MCF 10A (cell line): ENCODE measurements around the gene PAN2. TPM values are rescaled to one million over a fixed set of nuclear protein-coding genes. Genes with fewer than 3 reads are reported as not detected.

Source experiments
- BruUV-seq: library from RNA; stranded (reverse); fragments of 400-500 nt; replicated peaks from 2 replicates; lab custom pipeline; 2021; lab: Mats Ljungman, UMichigan
- CTCF ChIA-PET: fragments of 300-600 bp; sonication (Branson Sonifier 250); formaldehyde crosslinking; extraction: SDS; loops from one replicate; lab custom pipeline; 2021; ENCODE audit warnings: antibody characterized with exemption, inconsistent platforms; lab: Yijun Ruan, JAX
- POLR2A ChIA-PET: fragments of 300-600, 350-650 bp; sonication (Branson Sonifier 250); formaldehyde crosslinking; extraction: SDS; loops from one replicate; lab custom pipeline; 2020; ENCODE audit warnings: antibody characterized with exemption, inconsistent platforms; lab: Yijun Ruan, JAX
- DNase-seq: peaks from one replicate; pipeline ENCODE4 v3.0.0-alpha.2; 2018; ENCODE audit not compliant: unreplicated experiment
- H3K27ac Mint-ChIP-seq: one replicate; pipeline ENCODE4 v1.8.0; 2022; ENCODE audit warnings: mild to moderate bottlenecking, low read depth, mixed read lengths; ENCODE audit not compliant: unreplicated experiment
- H3K27me3 Mint-ChIP-seq: one replicate; pipeline ENCODE4 v1.8.0; 2022; ENCODE audit warnings: mixed read lengths; ENCODE audit not compliant: insufficient read depth, unreplicated experiment
- H3K36me3 Mint-ChIP-seq: one replicate; pipeline ENCODE4 v1.8.0; 2022; ENCODE audit warnings: mild to moderate bottlenecking, moderate library complexity, mixed read lengths; ENCODE audit not compliant: insufficient read depth, unreplicated experiment
- H3K4me1 Mint-ChIP-seq: one replicate; pipeline ENCODE4 v1.8.0; 2022; ENCODE audit warnings: mixed read lengths; ENCODE audit not compliant: insufficient read depth, unreplicated experiment
- H3K4me3 Mint-ChIP-seq: one replicate; pipeline ENCODE4 v1.8.0; 2022; ENCODE audit warnings: mild to moderate bottlenecking, moderate library complexity, mixed read lengths; ENCODE audit not compliant: unreplicated experiment
- H3K9me3 Mint-ChIP-seq: one replicate; pipeline ENCODE4 v1.8.0; 2022; ENCODE audit warnings: mixed read lengths; ENCODE audit not compliant: unreplicated experiment
- intact Hi-C: fragments of 100-400 bp; cut with micrococcal nuclease; formaldehyde crosslinking; loops from 2 replicates; pipeline ENCODE4 v1.14.1; 2022
- total RNA-seq: library from RNA; stranded (reverse); gene quantifications from 2 replicates; pipeline ENCODE4 v1.2.3, GENCODE V29; 2022
- TF ChIP-seq, protein P1 (sequence below): fragments of 200-600 bp; IDR thresholded peaks from one replicate; pipeline ENCODE4 v1.8.0; 2022; ENCODE audit warnings: antibody characterized with exemption, mild to moderate bottlenecking; ENCODE audit not compliant: unreplicated experiment

The PAN2 gene
- total RNA-seq, 1 experiment from 2014 or later = 72.9 TPM

DNA sequence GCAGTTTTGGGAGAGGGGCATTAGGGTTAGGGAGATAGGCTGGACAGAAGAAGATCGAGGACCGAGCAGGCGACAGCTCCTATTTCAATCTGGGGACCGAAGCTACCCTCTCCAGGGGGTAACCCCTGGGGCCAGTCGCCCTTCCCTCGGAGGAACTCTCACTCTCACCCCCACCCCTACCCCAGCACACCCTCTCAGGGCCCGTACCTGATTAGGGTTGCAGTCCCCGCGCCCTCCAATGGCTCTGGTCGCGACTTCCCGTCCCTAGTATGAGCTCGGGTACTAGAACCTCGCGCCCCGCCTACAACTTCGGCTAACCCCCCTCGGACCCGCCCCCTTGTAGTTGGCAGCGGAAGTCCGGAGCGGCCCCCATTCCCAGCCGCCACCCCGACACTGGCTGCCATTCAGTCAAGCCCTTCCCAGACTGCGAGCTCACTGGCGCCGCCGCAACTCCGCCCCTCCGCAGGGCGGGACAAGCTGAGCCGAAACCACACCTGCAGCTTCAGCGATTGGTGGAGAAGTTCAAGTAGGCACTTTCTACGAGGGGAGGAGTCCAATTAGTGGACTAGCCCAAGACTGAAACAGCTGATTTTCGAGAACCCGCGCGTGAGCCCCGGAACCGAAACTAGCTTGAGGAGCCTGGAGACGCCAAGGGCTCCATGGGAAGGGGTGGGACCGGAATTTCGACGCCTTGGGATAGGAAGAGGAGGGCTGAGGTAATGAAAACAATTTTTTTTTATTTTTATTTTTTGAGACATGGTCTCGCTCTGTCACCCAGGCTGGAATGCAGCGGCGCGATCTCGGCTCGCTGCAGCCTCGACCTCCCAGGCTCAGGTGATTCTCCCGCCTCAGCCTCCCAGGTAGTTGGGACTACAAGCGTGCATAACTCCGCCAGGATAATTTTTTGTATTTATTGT lies 26.3 kb upstream of the PAN2 start, which contains the start of gene STAT2:
STAT2 (minus strand) TSS at position 257 of the 917 bp plus-strand sequence. CDS start 3,536 bp downstream, outside the sequence.
- Mint-ChIP-seq H3K27me3 (no peaks in the 10 kb centered on the region), H3K9me3 (no peaks in the 10 kb centered on the region), H3K27ac (peak within 1 kb of the TSS; percentile 97), H3K4me1 (peaks cover 8% of the 10 kb centered on the region), H3K36me3 (peaks cover 40% of the 10 kb centered on the region), H3K4me3 (peak within 1 kb of the TSS; percentile 94)
- ChIA-PET CTCF (interaction anchor here (0.6 to 4.8 kb wide), 9 partner anchors 9 to 265 kb away, joined by 3 to 31 read pairs (median 3); partner anchors contain the start of genes PAN2 and SPRYD4), POLR2A (interaction anchor here (0.5 to 5.3 kb wide), 54 partner anchors 9 to 770 kb away, joined by 3 to 87 read pairs (median 4); partner anchors contain the start of genes ATP5F1B, CNPY2, COQ10A and ESYT1)
- BruUV-seq = no TSS peak
- intact Hi-C loops = loop anchor here (1.0 kb wide), 4 partner anchors 26 to 108 kb away; partner anchors contain the start of gene SPRYD4
- peak; percentile 100 for DNase-seq
- TF ChIP-seq, protein P1, sequence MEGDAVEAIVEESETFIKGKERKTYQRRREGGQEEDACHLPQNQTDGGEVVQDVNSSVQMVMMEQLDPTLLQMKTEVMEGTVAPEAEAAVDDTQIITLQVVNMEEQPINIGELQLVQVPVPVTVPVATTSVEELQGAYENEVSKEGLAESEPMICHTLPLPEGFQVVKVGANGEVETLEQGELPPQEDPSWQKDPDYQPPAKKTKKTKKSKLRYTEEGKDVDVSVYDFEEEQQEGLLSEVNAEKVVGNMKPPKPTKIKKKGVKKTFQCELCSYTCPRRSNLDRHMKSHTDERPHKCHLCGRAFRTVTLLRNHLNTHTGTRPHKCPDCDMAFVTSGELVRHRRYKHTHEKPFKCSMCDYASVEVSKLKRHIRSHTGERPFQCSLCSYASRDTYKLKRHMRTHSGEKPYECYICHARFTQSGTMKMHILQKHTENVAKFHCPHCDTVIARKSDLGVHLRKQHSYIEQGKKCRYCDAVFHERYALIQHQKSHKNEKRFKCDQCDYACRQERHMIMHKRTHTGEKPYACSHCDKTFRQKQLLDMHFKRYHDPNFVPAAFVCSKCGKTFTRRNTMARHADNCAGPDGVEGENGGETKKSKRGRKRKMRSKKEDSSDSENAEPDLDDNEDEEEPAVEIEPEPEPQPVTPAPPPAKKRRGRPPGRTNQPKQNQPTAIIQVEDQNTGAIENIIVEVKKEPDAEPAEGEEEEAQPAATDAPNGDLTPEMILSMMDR = no peak

DNA sequence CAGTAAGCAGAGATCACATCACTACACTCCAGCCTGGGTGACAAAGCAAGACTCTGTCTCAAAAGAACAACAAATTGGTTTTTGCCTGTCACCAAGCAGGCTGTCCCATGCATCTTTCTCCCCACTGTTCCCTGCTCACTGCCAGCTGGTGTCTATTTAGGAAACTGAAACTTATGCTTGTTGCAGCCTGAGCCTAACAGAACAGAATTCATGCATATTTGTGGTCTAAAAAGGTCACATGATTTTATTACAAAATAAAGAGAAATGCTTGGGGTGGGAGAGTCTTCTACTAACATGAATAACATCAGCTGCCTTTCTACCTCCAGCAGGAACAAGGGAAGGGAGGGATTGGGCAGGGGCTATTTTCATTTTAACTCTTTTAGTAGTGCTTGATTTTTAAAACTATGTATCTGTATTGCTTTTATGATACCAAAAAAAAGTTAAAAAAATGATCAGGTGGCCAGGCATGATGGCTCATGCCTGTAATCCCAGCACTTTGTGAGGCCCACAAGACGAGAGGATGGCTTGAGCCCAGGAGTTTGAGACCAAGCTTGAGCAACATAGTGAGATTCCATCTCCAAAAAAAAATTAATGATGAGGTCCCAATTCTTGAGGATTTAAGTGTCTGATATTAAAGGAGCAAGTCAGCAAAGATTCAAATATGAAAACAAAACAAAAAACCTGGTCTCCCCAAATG lies 25.2 kb upstream of the PAN2 start:
- H3K4me3 Mint-ChIP-seq = peak overlapping the region; percentile 94
- ChIA-PET POLR2A (interaction anchor here (0.5 to 5.3 kb wide), 39 partner anchors 9 to 477 kb away, joined by 3 to 87 read pairs (median 5); partner anchors contain the start of genes ATP5F1B, CNPY2, COQ10A and ESYT1), CTCF (interaction anchor here (0.6 to 4.8 kb wide), 6 partner anchors 17 to 431 kb away, joined by 3 to 31 read pairs (median 4); partner anchors contain the start of genes PAN2, PYM1 and SPRYD4)
- peak; percentile 59 for DNase-seq
- H3K4me1 Mint-ChIP-seq = peaks cover 8% of the 10 kb centered on the region
- no peaks in the 10 kb centered on the region for H3K27me3 Mint-ChIP-seq
- intact Hi-C loops = no loop called here
- TF ChIP-seq, protein P1 = no peak
- no TSS peak for BruUV-seq
- peaks cover 52% of the 10 kb centered on the region for H3K36me3 Mint-ChIP-seq
- peak overlapping the region; percentile 97 for H3K27ac Mint-ChIP-seq
- H3K9me3 Mint-ChIP-seq = no peaks in the 10 kb centered on the region

DNA sequence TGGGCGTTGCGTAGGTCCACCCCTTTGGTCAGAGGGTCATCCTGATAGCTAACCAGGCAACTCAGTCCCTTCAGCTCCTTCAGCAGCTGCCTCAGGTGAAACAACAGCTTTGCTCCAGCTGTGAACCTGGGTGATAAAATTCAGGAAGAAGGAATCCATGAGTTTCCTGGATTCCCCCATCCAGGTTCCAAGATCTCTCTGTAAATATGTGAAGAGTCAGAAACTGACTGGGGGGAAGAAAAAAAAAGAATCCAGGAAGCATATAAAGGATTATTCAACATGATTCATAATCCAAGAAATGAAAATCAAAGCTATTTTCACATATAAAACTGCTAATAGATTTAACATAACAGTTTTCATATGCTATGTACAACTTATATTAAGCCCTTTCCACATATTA lies 17.5 kb upstream of the PAN2 start:
- Mint-ChIP-seq H3K9me3 (no peaks in the 10 kb centered on the region), H3K27me3 (no peaks in the 10 kb centered on the region), H3K36me3 (peaks cover 100% of the 10 kb centered on the region), H3K4me3 (no peak overlapping the region), H3K27ac (no peak overlapping the region), H3K4me1 (no peaks in the 10 kb centered on the region)
- BruUV-seq = no TSS peak
- intact Hi-C loops = no loop called here
- TF ChIP-seq, protein P1 = no peak
- CTCF ChIA-PET = interaction anchor here (0.8 to 1.3 kb wide), 4 partner anchors 9 to 113 kb away, joined by 3 to 5 read pairs (median 3); partner anchors contain the start of genes IL23A and STAT2
- DNase-seq = no peak
- POLR2A ChIA-PET = interaction anchor here (0.7 to 4.1 kb wide), 3 partner anchors 9 to 18 kb away, joined by 3 to 24 read pairs (median 9); partner anchors contain the start of genes PAN2 and STAT2
